ENCODE data around the gene SORL1-AS1.

The SORL1-AS1 gene

GRCh38 chr11:121474680-121475079 lies 21.9 kb upstream of the SORL1-AS1 start:
- H3K4me2 ChIP-seq (ENCODE audit: low read depth, low read length) = no peak overlapping the region
- POLR2A ChIA-PET (ENCODE audit: unreplicated experiment) = no interaction called here
- H3K9ac ChIP-seq (ENCODE audit: low read depth, low read length) = no peak overlapping the region
- ATAC-seq (ENCODE audit: low read depth) (no peak), DNase-seq (no peak)
- H2BK120ac ChIP-seq (ENCODE audit: low read depth, low read length) = no peak overlapping the region
- no peak overlapping the region for H2AFZ ChIP-seq (replicated peaks; ENCODE audit: low read length, poor library complexity)
- no peak overlapping the region for H3K4me3 ChIP-seq (ENCODE audit: insufficient read depth, low read depth, low read length)
- H3K23ac ChIP-seq (ENCODE audit: low read depth, low read length) = no peak overlapping the region
- dilution Hi-C loops (cut with HindIII; ENCODE audit: low sequenced_read_pairs, unreplicated experiment) (no loop called here), in situ Hi-C loops (cut with MboI; ENCODE audit: low sequenced_read_pairs) (loop anchor here (25.0 kb wide), 1 partner anchor 638 kb away; the partner anchor contains the start of gene BLID), intact Hi-C loops (cut with micrococcal nuclease) (no loop called here)
- H4K91ac ChIP-seq (ENCODE audit: insufficient read depth, low read depth, low read length) = no peak overlapping the region
- no peaks in the 10 kb centered on the region for H3K36me3 ChIP-seq (ENCODE audit: control insufficient read depth, insufficient read depth, low read length)
- no peak overlapping the region for H3K14ac ChIP-seq (replicated peaks; ENCODE audit: low read depth, low read length)
- no TSS peak for BruUV-seq (replicated peaks)
- H3K18ac ChIP-seq (ENCODE audit: low read depth, low read length) = no peak overlapping the region
- TF ChIP-seq ELK1 (IDR thresholded peaks at IDR 0.05; ENCODE audit: borderline replicate concordance, low read depth, low read length) (no peak), MAFK (IDR thresholded peaks at IDR 0.05; ENCODE audit: low read depth, low read length) (no peak), FOS (IDR thresholded peaks at IDR 0.05; ENCODE audit: low read depth, low read length) (no peak), RFX5 (IDR thresholded peaks at IDR 0.05; ENCODE audit: low read depth, low read length) (no peak), CHD1 (IDR thresholded peaks at IDR 0.05; ENCODE audit: low read depth, low read length) (no peak), BHLHE40 (IDR thresholded peaks at IDR 0.05; ENCODE audit: low read depth, low read length) (no peak), MAZ (IDR thresholded peaks at IDR 0.05; ENCODE audit: borderline replicate concordance, low read depth, low read length) (no peak), USF2 (IDR thresholded peaks at IDR 0.05; ENCODE audit: low read depth, low read length) (no peak), MXI1 (IDR thresholded peaks at IDR 0.05; ENCODE audit: borderline replicate concordance, low read depth, low read length) (no peak), RAD21 (IDR thresholded peaks at IDR 0.05; ENCODE audit: low read length) (no peak), RCOR1 (IDR thresholded peaks at IDR 0.05; ENCODE audit: insufficient replicate concordance, low read length) (no peak), CTCF (conservative IDR thresholded peaks at IDR 0.05; ENCODE audit: low read depth, low read length) (no peak), POLR2A (IDR thresholded peaks at IDR 0.05; ENCODE audit: low read depth, low read length) (no peak), CEBPB (IDR thresholded peaks at IDR 0.05; ENCODE audit: low read depth, low read length) (no peak), NFE2L2 (IDR thresholded peaks at IDR 0.05; ENCODE audit: low read depth, low read length) (no peak), SMC3 (IDR thresholded peaks at IDR 0.05; ENCODE audit: low read depth, low read length) (no peak)
- 100% methylated on average over 3 of the region's 7 CpGs; no CpG with 5 or more reads in 1 of the 2 experiments for WGBS, 2 experiments (ENCODE audit: extremely low coverage in 2 of 2, insufficient read length in 1 of 2)
- H2AK5ac ChIP-seq (ENCODE audit: low read depth, low read length) = no peak overlapping the region
- peaks cover 5% of the 10 kb centered on the region for H3K9me1 ChIP-seq (ENCODE audit: insufficient read depth, low read length)
- no peak overlapping the region for H4K8ac ChIP-seq (ENCODE audit: low read depth in 2 of 2, low read length in 2 of 2)
- H2AK9ac ChIP-seq (replicated peaks; ENCODE audit: low read depth, low read length, poor library complexity) = no peak overlapping the region
- no peaks in the 10 kb centered on the region for H3K79me1 ChIP-seq (ENCODE audit: low read depth in 1 of 2, low read length in 2 of 2)
- H4K5ac ChIP-seq (ENCODE audit: low read depth, low read length) = no peak overlapping the region
- H3K56ac ChIP-seq (ENCODE audit: extremely low read depth, insufficient read depth, low read length) = no peak overlapping the region
- no peak overlapping the region for H2BK5ac ChIP-seq (ENCODE audit: low read depth, low read length, poor library complexity, severe bottlenecking)
- no peak overlapping the region for H3K4ac ChIP-seq (ENCODE audit: low read depth, low read length)
- H4K20me1 ChIP-seq (ENCODE audit: insufficient read depth, low read length) = no peaks in the 10 kb centered on the region
- no peak overlapping the region for H2BK20ac ChIP-seq (ENCODE audit: low read depth, low read length)
- no peaks in the 10 kb centered on the region for H3K4me1 ChIP-seq (ENCODE audit: control insufficient read depth, insufficient read depth, low read length)
- CTCF ChIA-PET = no interaction called here
- H2BK15ac ChIP-seq (ENCODE audit: low read depth, low read length) = no peak overlapping the region
- peaks cover 7% of the 10 kb centered on the region for H3K27me3 ChIP-seq (ENCODE audit: control insufficient read depth, insufficient read depth, low read length)
- H3K27ac ChIP-seq (ENCODE audit: insufficient read depth, low read length) = no peak overlapping the region
- H3K9me3 ChIP-seq (ENCODE audit: control insufficient read depth, insufficient read depth, low read length) = no peaks in the 10 kb centered on the region

All from IMR-90 (cell line).